Measurements from ENCODE around the gene RGPD5.
"Not testable (repeated sequence)": the region's sequence is repeated elsewhere in the genome, so short reads cannot be mapped to it uniquely, and the experiment has no call there.

The RGPD5 gene

DNA sequence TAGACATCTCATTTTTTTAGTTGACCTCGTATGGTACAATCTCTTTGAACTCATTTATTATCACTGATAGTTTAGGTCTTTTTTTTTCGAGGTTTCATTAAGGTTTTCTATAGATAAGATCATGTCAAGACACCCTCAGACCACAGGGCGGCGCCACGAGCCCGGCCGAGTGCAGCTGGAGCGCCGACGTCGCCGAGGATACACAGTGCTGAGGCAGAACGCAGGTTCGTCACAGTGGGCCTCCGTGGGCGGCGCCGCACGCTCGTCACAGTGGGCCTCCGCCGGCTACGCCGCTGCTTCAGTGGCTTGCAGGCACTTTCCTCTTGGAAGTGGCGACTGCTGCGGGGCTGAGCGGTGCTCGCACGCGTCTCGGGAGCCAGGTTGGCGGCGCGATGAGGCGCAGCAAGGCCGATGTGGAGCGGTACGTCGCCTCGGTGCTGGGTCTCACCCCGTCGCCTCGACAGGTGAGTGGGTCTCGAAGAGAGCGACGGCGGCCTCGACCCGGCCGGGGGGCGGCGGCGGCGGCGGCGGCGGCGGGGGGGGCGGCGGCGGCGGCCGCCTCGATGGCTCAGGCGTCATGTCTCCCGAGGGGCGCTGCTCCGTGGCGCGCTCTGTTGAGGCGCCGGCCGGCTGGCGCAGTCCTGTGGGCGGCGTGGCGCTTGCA is at the start of gene RGPD5:
Gene RGPD5, plus strand, starts transcription at position 232 of the 664 bp plus-strand sequence. Its CDS starts 161 bp downstream, at position 393.
- DNase-seq (ENCODE audit: low read depth); H3K4me3 ChIP-seq (ENCODE audit: low read depth, low read length): not testable (repeated sequence)

DNA sequence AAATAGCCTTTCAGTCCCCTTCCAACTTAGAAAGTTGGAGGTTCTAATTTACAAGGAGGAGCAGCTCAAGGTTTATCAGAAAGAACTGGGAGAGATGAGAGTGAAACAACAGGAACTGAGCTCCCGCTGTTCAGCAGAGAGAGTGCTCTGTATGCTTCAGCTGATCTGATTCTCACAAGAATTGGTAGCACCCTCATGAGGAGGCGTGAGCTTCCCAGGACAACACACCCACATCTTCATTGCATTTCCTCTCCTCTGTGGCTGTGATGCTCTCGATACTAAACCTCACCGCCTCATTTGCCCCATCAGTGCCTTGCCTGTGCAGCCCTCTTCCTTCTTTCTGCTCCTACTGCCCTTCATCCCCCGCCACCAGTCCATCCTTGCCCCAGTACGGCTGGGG is 42.5 kb upstream of the RGPD5 start:
- H3K4me3 ChIP-seq (ENCODE audit: low read depth, low read length); DNase-seq (ENCODE audit: low read depth): not testable (repeated sequence)

DNA sequence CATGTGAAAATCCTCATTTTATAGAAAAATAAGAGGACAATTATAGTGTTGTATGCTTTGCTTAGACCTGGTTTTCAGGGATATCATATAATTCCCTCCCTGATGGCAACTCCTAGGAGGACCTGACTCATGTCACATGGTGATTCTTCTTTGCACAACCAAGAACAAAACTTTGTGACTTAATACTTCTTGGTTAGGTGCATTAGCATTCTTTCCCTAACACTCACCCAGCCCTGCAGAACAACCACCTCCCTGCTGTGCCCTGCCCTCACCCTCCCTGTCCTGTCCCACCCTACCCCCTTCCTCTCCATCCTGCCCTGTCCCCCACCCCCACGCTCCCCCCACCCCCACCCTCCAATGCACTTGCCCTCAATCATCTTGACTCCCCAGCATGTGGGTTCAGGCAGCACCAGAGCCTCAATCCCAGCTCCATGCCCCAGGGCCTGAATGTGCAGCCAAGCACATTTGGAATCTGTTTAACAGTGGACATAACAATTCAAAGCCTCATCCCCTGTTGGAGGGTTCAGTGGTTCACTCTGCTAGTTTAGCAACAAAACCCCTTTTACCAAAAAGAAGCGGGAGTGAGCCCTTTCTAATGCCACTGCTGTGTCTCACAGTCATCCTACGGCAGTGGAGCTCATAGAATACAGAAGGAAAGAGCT is 36.8 kb upstream of the RGPD5 start:
- not testable (repeated sequence) for DNase-seq (ENCODE audit: low read depth); H3K4me3 ChIP-seq (ENCODE audit: low read depth, low read length)

DNA sequence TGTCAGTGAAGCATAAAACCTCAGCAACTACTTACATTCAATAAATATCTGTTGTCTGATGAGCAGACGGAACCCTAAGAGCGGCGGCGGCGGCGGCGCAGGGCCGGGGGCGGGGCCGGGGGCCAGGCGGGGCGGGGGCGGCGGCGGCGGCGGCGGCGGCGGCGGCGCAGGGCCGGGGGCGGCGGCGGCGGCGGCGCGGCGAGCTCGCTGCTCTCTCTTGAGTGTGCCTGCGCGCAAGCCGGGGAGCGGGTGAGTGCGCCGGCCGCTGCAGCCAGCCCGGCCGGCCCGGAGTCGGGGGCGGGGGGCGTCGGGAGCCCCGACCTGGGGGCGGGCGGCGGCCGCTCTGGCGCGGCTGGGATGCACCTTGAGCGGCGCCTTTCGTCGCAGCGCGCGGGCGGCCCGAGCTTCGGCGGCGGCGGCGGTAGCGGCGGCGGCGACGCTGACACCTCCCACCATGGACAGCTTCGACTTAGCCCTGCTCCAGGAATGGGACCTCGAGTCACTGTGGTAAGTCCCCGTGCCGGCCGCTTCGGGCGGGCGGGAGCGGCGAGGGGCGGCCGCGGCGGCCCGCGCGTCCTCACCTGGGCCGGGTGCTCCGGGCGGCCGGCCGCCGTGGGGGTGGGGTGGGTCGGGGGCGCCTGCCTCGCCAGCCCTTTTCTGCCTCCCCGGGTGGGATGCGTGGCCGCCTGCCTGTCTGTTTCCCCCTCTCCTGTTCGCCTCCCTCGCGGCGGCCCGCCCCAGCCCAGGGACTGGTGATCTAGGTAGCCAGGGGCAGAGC is 33.7 kb upstream of the RGPD5 start:
- not testable (repeated sequence) for DNase-seq (ENCODE audit: low read depth)

DNA sequence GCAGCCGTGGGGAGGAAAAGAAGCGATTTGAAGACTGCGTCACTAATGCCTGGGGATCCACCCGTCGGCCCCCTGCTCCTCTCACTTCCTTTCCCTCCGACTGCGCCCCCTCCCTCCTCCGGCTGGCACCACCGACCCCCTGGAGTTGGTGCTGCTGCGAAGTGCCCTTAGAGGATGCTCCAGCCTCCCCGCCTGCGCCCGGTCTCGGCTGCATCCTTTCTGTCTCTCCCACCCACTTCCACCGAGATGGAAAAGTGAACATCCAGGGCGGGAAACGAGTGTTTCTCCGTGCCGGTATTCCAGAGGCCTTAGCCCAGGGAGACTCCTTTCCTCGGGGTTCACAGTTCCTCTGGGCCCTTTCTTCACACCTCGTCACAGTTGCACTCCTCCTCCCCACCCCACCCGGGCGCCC is 33.1 kb upstream of the RGPD5 start:
- H3K4me3 ChIP-seq (ENCODE audit: low read depth, low read length) = not testable (repeated sequence)

More for the DNA sequence above, 33.7 kb upstream of the RGPD5 start:
- H3K4me3 ChIP-seq (ENCODE audit: low read depth, low read length) = not testable (repeated sequence)

DNA sequence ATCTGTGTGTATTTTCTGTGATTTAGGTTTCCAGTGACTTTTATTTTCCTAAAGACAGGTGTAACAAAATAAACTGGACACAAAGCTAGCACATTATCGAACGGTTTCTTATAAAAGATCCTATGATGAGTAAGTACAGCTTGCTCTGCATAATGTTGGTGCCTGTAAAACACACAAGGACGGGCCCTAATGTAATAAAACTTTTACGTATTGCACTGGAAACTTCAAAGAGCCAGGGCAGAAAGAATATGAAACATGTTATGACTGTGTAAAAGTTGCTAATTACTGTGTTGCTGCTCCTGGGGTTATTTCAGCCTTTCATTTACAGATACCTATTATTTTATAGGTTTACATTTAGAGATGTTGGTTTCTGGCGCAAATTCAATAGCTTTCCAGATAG is 32.1 kb upstream of the RGPD5 start:
- not testable (repeated sequence) for DNase-seq (ENCODE audit: low read depth); H3K4me3 ChIP-seq (ENCODE audit: low read depth, low read length)

More for the DNA sequence above, 33.1 kb upstream of the RGPD5 start:
- not testable (repeated sequence) for DNase-seq (ENCODE audit: low read depth)

DNA sequence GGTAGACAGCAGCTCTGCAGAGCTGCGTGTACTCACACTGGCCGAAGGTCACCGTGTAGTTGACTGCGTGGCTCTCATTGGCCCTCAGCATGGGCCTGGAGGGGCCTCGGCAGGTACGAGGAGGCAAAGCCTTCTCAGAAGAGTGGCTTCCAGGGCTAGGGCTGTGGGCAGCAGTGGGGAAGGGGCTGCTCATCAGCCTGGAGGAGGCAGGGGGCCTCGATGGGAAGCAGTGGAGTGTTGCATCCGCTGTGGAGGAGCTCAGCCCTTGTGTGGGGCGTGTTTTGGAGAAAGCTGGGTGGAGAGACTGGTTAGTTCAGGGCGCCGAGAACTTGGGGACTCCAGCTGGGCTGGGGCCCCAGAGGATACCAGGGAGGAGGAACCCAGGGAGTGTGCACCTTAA is 28.0 kb upstream of the RGPD5 start:
- not testable (repeated sequence) for H3K4me3 ChIP-seq (ENCODE audit: low read depth, low read length); DNase-seq (ENCODE audit: low read depth)

DNA sequence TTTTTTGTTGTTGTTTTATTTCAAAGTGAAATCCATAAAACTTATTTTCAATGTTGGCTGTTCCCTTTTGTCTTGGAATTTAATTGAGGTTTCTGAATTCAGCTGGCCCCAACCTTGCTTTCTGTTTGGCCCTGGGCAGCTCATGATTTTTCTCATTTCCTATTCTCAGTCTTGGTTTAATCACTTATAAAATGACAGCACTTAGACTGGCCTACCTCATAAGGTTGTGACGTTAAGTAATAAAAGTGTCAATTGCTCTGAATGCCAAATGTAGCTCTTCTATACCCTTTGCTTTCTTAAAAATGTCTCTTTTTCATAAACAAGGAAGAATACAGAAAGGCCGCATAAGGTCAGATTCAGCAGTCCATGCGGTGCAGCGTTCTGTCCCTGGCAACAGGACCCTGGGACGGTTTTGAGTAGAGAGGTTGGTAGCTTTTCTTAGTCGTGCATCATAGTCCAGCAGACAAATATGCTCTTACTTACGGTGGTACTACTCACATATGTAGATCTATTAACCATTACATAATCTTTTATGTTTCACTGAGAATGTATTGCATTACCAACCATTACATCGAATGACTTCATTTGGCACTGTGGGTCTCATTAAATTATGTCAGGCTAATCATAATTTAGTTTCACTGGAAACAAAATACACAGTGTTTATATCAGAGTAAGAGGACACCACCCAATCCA is 27.1 kb upstream of the RGPD5 start:
- not testable (repeated sequence) for DNase-seq (ENCODE audit: low read depth); H3K4me3 ChIP-seq (ENCODE audit: low read depth, low read length)

DNA sequence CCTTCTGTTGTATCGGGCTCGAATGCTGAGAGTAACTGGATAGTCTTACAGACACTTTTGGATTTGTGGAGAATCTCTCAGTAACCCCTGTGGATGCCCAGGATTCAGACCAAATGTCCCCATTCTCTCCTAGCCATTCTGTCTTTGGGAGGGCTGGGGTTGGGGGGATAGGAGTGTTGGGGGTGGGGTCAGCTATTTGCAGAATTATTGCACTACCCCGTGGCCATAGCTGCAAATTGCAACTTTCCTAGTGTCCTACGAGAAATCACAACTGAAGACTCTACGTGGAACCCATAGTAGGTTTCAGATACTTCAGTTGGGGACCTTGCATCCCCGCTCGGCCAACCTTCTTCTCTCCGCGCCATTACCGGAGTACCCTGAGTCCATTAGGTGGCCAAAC is 25.2 kb upstream of the RGPD5 start:
- DNase-seq (ENCODE audit: low read depth); H3K4me3 ChIP-seq (ENCODE audit: low read depth, low read length): not testable (repeated sequence)

DNA sequence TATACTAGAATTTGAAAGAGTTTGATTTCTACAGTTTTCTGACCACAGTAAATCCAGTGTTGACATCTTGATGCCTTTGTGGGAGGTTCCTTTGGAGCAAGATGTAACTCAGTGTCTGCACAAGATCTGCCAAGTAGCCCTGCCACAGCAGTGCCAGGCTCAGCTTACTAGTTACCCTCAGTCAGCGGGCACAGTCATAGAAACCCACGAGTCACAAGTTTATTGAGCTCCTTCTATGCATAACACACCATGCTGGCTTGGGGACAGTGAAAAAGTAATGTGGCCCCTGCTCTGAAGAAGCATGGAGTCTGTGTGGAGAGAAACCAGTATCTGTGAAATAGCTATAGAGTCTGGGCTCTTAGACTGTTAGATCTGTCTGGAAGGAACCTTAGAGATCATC is 15.0 kb upstream of the RGPD5 start:
- not testable (repeated sequence) for DNase-seq (ENCODE audit: low read depth); H3K4me3 ChIP-seq (ENCODE audit: low read depth, low read length)

DNA sequence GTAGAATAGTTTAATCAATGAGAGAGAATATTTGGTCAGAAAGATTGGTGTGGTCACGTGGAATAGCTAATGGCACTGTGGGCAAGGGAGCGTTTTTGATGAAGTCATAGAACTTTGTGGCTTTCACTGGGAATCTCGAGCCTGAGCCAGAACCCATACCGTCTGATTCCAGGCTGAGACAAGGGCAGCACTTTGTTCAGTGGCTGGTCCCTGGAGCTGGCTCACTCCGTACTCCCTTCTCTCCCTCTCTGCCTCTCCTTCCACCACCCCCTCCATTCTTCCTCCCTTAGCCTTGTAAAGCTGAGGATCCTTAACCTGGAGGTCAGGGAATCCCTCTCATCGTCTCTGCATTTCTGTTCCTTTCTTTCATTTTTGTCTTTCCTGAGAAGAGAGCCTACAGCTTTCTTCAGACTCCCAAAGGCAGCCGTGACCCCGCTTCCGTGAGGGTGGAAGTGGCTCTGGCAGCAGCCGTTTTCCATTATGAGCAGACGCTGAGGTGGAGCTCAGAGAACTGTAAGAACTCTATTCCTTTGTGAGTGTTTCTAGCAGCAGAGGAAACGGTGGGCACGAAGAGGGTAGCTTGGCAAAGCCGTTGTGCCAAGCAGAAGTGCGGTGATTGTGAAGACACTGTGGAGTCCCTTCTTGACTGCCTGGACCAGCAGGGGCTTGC is 12.8 kb upstream of the RGPD5 start:
- not testable (repeated sequence) for H3K4me3 ChIP-seq (ENCODE audit: low read depth, low read length); DNase-seq (ENCODE audit: low read depth)

DNA sequence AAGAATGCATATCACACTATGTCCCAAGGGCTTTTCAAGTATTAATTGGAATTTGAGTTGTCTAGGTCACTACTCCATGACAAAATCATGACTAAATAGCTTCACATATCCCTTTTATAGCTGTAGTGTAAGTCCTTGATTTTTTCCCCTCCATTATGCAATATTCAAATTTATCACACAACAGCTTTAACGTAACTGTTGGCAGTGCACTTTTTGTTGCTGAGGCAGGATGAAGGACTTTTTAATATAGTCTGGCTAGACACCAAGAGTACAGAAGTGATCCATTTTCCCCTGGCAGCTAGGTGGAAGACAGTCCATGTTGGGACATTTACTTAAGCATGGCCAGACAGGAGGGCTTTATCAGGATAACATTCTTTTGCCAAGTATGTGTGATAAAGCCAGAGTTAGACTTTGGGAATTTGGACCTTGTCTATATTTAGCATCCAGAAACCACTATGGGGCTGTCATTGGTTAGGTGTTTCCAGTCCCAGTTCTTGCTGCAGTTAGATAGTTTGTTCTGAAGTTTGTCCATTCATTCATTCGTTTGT is 11.6 kb upstream of the RGPD5 start:
- DNase-seq (ENCODE audit: low read depth); H3K4me3 ChIP-seq (ENCODE audit: low read depth, low read length): not testable (repeated sequence)

DNA sequence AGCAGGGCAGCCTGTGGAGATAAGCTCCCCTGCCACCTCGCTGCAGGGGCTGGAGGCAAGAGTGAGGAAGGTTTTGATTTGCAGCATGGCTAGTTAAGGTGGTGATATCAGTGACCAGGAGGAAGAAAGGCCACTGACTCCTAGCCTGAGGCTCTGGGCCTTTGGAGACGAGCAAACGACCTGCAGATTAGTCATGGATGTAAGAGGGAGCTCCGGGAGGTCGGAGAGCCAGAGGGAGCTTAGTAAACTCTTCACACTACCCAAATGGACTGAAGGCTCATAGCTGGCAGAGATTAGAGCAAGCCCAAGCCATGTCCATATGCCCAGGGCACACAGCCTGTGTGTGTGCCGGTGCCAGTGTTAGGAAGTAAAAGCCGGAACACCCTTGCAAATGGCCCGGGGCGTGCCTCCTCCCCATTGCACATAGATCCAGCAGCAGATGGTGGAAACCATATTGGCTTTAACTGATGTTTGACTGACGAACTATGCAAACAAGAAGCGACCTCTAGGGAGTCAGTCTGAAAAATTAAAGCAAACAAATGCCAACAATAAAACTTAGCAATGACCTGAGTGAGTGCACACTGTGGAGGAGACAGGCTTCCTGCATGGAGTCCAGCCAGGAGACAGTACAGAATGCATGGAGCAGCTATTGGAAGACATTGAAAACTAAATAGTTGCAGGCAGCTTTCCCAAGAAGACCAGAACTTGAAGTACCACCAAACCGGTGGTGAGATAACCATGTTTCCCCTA is 2.4 kb upstream of the RGPD5 start:
- not testable (repeated sequence) for H3K4me3 ChIP-seq (ENCODE audit: low read depth, low read length); DNase-seq (ENCODE audit: low read depth)

DNA sequence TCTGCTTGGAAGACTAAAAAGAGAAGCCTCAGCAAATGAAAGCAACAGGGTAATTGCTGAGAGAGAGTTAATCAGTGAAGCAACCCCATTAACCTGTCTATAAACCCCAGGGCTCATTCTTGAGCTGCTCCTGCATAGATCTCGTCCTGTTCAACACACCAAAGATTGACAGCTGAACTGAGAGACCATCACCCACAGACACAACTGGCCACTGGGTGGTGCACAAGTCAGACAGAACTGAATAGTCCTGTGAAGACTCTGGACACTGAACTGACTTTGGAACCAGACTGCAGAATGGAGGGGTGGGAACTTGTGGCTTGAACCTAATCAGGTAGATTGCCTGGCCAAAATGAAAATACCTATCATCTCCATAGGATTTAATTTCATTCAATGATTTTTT is 1.4 kb upstream of the RGPD5 start:
- not testable (repeated sequence) for H3K4me3 ChIP-seq (ENCODE audit: low read depth, low read length); DNase-seq (ENCODE audit: low read depth)

DNA sequence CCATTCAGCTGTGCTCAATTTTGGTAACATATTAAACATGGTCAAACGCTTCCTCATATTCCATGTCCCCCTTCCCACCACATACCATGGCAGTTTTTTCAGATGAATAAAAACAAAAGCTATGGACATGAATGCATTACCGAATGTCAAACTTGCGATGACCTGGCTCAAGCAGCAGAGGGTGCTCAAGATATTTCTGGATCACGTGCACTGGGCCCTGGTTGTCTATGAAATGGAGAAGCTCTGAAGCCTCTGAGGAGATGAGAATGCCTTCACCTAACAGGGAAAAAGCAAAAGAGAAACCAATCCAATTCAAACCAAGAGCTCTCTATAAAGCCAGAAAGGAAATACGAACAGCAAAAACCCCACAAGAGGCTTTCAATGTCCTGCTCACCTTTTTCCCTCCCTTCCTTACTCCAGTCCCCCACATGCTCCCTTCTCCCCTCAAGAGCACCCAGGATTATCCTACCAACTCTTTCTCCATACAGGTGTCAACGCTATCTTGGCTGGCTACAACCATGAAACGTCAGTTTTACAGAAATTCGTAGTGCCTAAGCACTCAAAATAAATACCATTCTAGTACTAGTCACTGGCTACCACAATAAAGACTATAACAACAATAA is 77.1 kb downstream of the RGPD5 start:
- not testable (repeated sequence) for H3K4me3 ChIP-seq (ENCODE audit: low read depth, low read length); DNase-seq (ENCODE audit: low read depth)

DNA sequence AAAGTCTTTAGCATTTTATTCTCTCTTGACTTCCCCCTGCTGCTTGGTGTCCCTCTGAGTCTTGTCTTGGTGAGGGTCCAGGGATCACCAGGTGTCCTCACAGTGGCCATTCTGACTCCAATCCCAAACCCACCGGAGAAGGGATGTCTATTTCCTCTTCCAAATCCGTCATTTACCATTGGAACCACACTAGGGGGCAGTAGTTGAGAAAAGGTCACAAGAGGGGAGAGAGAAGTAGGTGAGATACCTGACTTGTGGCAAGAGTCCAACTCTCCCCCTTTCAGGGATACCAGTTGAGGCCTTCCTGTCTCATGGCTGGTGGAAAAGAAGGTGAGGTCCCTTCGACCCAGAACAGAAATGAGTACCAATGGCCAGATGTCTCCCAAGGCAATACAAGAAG is 82.5 kb downstream of the RGPD5 start:
- not testable (repeated sequence) for DNase-seq (ENCODE audit: low read depth); H3K4me3 ChIP-seq (ENCODE audit: low read depth, low read length)

DNA sequence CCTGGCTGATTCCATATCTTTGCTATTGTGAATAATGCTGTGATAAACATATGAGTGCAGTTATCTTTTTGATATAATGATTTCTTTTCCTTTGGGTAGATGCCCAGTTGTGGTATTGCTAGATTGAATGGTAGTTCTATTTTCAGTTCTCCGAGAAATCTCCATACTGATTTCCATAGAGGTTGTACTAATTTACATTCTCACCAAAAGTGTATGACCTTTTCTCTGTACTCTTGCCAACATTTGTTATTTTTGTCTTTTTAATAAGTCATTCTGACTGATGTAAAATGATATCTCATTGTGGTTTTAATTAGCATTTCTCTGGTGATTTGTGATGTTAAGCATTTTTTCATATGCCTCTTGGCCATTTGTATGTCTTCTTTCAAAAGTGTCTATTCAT is 88.0 kb downstream of the RGPD5 start:
- not testable (repeated sequence) for DNase-seq (ENCODE audit: low read depth)

More for the DNA sequence above, 88.0 kb downstream of the RGPD5 start:
- H3K4me3 ChIP-seq (ENCODE audit: low read depth, low read length) = not testable (repeated sequence)

Data from LNCaP clone FGC (cell line).